Hematopoietic multipotent progenitor cell treated with erythropoietin and hydrocortisone succinate and interleukin-3 and kit ligand, for 4 days (in vitro differentiated cells): Measurements from ENCODE around the gene QARS1.

Source experiments
- DNase-seq: peaks from one replicate; pipeline ENCODE4 v3.0.0-alpha.2; 2015

QARS1 gene

GRCh38 chr3:49104427-49105291, at the start of gene QARS1:
TSS of gene QARS1 (minus strand) at chr3:49104757. CDS start at chr3:49104733, 24 bp downstream.
- DNase-seq, result peak; percentile 98

- DNase-seq, result no peak
Measured at GRCh38 chr3:49153349-49153912, 48.9 kb upstream of the QARS1 start.

GRCh38 chr3:49151610-49152009, 47.1 kb upstream of the QARS1 start:
- DNase-seq, result no peak

- no peak for DNase-seq
Measured at GRCh38 chr3:49148159-49148558, 43.6 kb upstream of the QARS1 start.

- no peak for DNase-seq
Measured at GRCh38 chr3:49140080-49140479, 35.5 kb upstream of the QARS1 start.

GRCh38 chr3:49135499-49135898, 30.9 kb upstream of the QARS1 start:
- no peak for DNase-seq

GRCh38 chr3:49134471-49135265, 30.1 kb upstream of the QARS1 start:
- DNase-seq, result peak; percentile 29

GRCh38 chr3:49133226-49133951, 28.8 kb upstream of the QARS1 start:
- peak; percentile 76 for DNase-seq

GRCh38 chr3:49132437-49133225, 28.1 kb upstream of the QARS1 start, which contains the start of gene LAMB2:
TSS of gene LAMB2 (minus strand) at chr3:49133050. CDS start at chr3:49132867, 183 bp downstream.
- peak; percentile 61 for DNase-seq

- DNase-seq, result no peak
Measured at GRCh38 chr3:49132073-49132436, 27.5 kb upstream of the QARS1 start.

GRCh38 chr3:49131576-49131975, 27.0 kb upstream of the QARS1 start:
- DNase-seq, result no peak

GRCh38 chr3:49131040-49131439, 26.5 kb upstream of the QARS1 start:
- no peak for DNase-seq

- no peak for DNase-seq
Measured at GRCh38 chr3:49124991-49125670, 20.6 kb upstream of the QARS1 start.

GRCh38 chr3:49124203-49124602, 19.6 kb upstream of the QARS1 start:
- DNase-seq, result no peak

GRCh38 chr3:49123687-49124086, 19.1 kb upstream of the QARS1 start:
- no peak for DNase-seq

GRCh38 chr3:49122886-49123545, 18.5 kb upstream of the QARS1 start:
- DNase-seq, result no peak

GRCh38 chr3:49122451-49122850, 17.9 kb upstream of the QARS1 start:
- no peak for DNase-seq

- DNase-seq, result no peak
Measured at GRCh38 chr3:49122022-49122421, 17.5 kb upstream of the QARS1 start.

- DNase-seq, result no peak
Measured at GRCh38 chr3:49121132-49121736, 16.7 kb upstream of the QARS1 start.

- DNase-seq, result peak; percentile 98
Measured at GRCh38 chr3:49120438-49121131, 16.0 kb upstream of the QARS1 start, which contains the start of gene USP19. TSS of gene USP19 (minus strand) at chr3:49120823. CDS start at chr3:49119145, 1,678 bp downstream.
